Esophagus muscularis mucosa (tissue), 3 donors: ENCODE measurements around the gene C3orf70.
A peak's percentile ranks its signal among the peaks of the same experiment; 100 is the strongest.

ENCODE experiments used
- POLR2AphosphoS5 ChIP-seq, 2 donors: sonication (generic); formaldehyde crosslinking; IDR thresholded peaks; one replicate each; pipeline ENCODE4 v1.6.1; 2017; ENCODE audit warnings: antibody characterized with exemption in 2 of 2
- TF ChIP-seq, protein P1 (sequence below), 3 experiments: fragments of 200-600 bp in 2 of 3; fragments of 450-650 bp in 1 of 3; sonication (generic) in 2 of 3; IDR thresholded peaks; one replicate each; pipeline ENCODE4 v1.5.1; 2017 to 2019; ENCODE audit warnings: antibody characterized with exemption in 3 of 3, mild to moderate bottlenecking in 2 of 3, moderate library complexity in 1 of 3

DNA sequence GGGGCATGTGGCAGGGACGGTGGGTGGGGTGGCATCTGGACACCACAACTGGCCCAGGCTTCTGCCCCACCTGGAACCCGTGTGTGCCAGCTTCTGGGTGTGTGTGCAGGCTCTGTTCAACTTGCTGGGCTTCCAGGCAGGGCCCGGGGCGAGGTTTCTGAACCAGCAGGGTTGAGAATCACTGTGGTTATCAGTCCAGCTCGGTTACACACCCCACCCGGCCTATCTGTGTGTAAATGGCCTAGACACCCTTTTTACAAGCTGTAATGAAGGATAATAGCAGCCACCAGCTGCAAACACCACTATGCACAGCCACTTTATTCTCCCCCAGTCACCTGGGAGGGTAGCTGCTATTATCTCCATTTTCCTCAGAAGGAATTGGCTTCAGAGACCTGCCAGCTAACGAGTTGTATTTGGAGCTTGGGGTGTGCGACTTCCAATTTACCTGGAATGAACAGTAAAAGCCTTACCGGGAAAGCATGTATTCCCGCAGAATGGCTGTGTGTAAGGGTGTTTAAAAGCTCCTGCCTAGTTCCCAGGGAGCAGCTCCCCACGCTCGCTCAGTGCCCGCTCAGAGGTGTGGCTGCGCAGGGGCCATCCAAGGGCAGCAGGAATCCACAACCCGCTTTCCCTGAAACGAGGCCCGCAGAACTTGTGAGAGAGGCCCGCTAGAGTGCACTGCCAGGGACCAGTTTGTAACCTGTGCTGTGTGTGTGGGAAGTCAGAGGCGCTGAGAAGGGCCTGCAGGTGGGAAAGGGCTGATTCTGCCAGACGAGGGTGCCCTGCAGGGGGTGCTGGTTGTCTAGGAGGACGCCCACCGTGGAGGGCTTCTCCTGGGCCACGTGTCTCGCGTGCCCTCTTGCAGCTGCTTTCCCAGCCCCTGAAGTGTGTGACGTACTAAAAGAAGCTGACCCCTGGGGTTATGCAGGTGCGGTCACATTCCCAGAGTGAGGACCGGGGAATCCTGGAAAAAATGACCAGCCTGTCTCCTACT is 83.5 kb downstream of the C3orf70 start:
- TF ChIP-seq, protein P1, sequence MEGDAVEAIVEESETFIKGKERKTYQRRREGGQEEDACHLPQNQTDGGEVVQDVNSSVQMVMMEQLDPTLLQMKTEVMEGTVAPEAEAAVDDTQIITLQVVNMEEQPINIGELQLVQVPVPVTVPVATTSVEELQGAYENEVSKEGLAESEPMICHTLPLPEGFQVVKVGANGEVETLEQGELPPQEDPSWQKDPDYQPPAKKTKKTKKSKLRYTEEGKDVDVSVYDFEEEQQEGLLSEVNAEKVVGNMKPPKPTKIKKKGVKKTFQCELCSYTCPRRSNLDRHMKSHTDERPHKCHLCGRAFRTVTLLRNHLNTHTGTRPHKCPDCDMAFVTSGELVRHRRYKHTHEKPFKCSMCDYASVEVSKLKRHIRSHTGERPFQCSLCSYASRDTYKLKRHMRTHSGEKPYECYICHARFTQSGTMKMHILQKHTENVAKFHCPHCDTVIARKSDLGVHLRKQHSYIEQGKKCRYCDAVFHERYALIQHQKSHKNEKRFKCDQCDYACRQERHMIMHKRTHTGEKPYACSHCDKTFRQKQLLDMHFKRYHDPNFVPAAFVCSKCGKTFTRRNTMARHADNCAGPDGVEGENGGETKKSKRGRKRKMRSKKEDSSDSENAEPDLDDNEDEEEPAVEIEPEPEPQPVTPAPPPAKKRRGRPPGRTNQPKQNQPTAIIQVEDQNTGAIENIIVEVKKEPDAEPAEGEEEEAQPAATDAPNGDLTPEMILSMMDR (IDR thresholded peaks at IDR 0.05): peak in 1 of 3 experiments; percentile 30
- TF ChIP-seq POLR2AphosphoS5 (IDR thresholded peaks at IDR 0.05): no peak
